Neural progenitor cell (in vitro differentiated cells): ENCODE data around the gene AIPL1. TPM values are rescaled to one million over a fixed set of nuclear protein-coding genes. Genes with fewer than 3 reads are reported as not detected.

Experiments
- DNase-seq: peaks from one replicate; pipeline ENCODE4 v3.0.0-alpha.2; 2016; ENCODE audit warnings: low spot score
- H2AFZ ChIP-seq: fragments of 200-600 bp; sonication (generic); replicated peaks from 2 replicates; pipeline ENCODE4 v1.6.1; 2016; ENCODE audit warnings: antibody characterized with exemption
- H3F3A ChIP-seq: fragments of 200-600 bp; sonication (generic); 2 replicates; pipeline ENCODE4 v1.6.1; 2016; ENCODE audit warnings: antibody characterized with exemption, low read depth
- H3K27ac ChIP-seq: fragments of 200-600 bp; sonication (generic); 2 replicates; pipeline ENCODE4 v1.5.1; 2016; ENCODE audit warnings: mild to moderate bottlenecking
- H3K27me3 ChIP-seq: fragments of 200-600 bp; sonication (generic); 2 replicates; pipeline ENCODE4 v1.6.1; 2016; ENCODE audit warnings: mild to moderate bottlenecking, moderate library complexity
- H3K36me3 ChIP-seq: fragments of 200-600 bp; sonication (generic); 2 replicates; pipeline ENCODE4 v1.5.1; 2016
- H3K4me1 ChIP-seq: fragments of 200-600 bp; sonication (generic); 2 replicates; pipeline ENCODE4 v1.6.1; 2016; ENCODE audit warnings: mixed run types
- H3K4me2 ChIP-seq: fragments of 200-600 bp; sonication (generic); 2 replicates; pipeline ENCODE4 v1.6.1; 2016
- H3K4me3 ChIP-seq: fragments of 200-600 bp; sonication (generic); 2 replicates; pipeline ENCODE4 v1.5.1; 2016
- H3K79me2 ChIP-seq: fragments of 200-600 bp; sonication (generic); 2 replicates; pipeline ENCODE4 v1.6.1; 2016; ENCODE audit warnings: low read depth
- H3K9ac ChIP-seq: fragments of 200-600 bp; sonication (generic); 2 replicates; pipeline ENCODE4 v1.6.1; 2016
- H3K9me3 ChIP-seq: fragments of 200-600 bp; sonication (generic); 2 replicates; pipeline ENCODE4 v1.5.1; 2016; ENCODE audit warnings: low read depth
- H4K20me1 ChIP-seq: fragments of 200-600 bp; sonication (generic); 2 replicates; pipeline ENCODE4 v1.6.1; 2016; ENCODE audit warnings: low read depth
- H3K27ac Mint-ChIP-seq: 3 replicates; pipeline ENCODE4 v1.8.0; 2021; ENCODE audit warnings: mixed read lengths
- H3K27me3 Mint-ChIP-seq: 2 replicates; pipeline ENCODE4 v1.8.0; 2022; ENCODE audit warnings: low read depth, mild to moderate bottlenecking, inconsistent platforms, moderate library complexity, mixed read lengths; ENCODE audit not compliant: insufficient read depth
- H3K36me3 Mint-ChIP-seq: 3 replicates; pipeline ENCODE4 v1.8.0; 2021; ENCODE audit warnings: mixed read lengths
- H3K4me1 Mint-ChIP-seq: 3 replicates; pipeline ENCODE4 v1.8.0; 2021; ENCODE audit warnings: mixed read lengths
- H3K4me3 Mint-ChIP-seq: 3 replicates; pipeline ENCODE4 v1.8.0; 2021; ENCODE audit warnings: mild to moderate bottlenecking, moderate library complexity, mixed read lengths
- H3K9me3 Mint-ChIP-seq: 3 replicates; pipeline ENCODE4 v1.8.0; 2020; ENCODE audit warnings: mixed read lengths
- CTCF ChIP-seq: fragments of 200-600 bp; sonication (generic); IDR thresholded peaks from 2 replicates; pipeline ENCODE4 v1.5.1; 2017; ENCODE audit warnings: antibody characterized with exemption, mild to moderate bottlenecking
- EZH2 ChIP-seq: fragments of 200-600 bp; sonication (generic); IDR thresholded peaks from 2 replicates; pipeline ENCODE4 v1.6.1; 2017; ENCODE audit warnings: antibody characterized with exemption, mild to moderate bottlenecking, moderate library complexity
- EZH2phosphoT487 ChIP-seq: fragments of 200-600 bp; sonication (generic); IDR thresholded peaks from 2 replicates; pipeline ENCODE4 v1.6.1; 2017; ENCODE audit warnings: antibody characterized with exemption
- total RNA-seq: library from RNA; depleted of rRNA; stranded (reverse); fragments of >200 nt; gene quantifications from 2 replicates; pipeline ENCODE4 v1.2.3, GENCODE V29; 2015; ENCODE audit warnings: low replicate concordance

The AIPL1 gene
- total RNA-seq, 1 donor from 2014 or later, result 0.37 TPM

DNA sequence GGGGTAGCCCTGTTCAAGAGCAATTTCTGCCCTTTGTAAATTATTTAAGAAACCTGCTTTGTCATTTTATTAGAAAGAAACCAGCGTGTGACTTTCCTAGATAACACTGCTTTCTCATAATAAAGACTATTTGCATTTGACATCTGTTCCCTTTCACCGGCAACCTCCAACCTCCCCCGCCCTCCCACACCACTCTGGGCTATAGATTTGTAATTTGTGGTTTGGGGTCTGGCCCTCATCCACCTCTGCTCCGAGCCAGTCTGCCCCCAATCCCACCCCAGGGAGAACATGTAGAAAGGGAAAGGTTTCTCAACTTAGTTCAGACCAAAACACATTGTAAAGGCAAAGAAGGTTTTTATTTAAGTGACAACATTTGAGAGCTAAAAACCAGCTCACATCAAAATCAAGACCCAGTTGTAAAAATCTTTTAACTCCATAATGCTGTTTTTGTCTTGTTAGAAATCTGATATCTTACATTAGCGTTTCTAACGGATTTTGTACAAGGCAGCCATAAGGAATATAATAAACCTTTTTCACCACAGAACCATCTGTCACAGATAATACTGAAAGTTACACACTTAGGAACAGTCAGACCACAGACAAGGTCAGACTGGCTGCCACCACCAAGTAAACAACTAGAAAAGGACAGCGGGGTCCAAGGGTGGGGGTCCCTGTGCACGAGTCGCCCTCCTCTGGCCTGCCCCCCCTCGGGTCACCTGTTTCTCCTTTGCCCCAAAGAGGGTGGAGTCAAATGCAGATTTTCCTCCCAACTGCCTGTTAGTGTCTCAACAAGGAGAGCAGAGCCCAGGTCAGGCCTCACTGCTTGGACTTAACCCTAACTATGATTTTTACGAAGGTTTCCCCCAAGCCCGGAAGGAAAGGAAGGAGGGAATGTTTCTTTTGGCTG lies 16.3 kb upstream of the AIPL1 start:
- peaks cover 56% of the 10 kb centered on the region for H3F3A ChIP-seq
- TF ChIP-seq CTCF, result no peak
- no peak for TF ChIP-seq EZH2
- TF ChIP-seq EZH2phosphoT487, result no peak
- H3K4me1 Mint-ChIP-seq, result peaks cover 47% of the 10 kb centered on the region
- H3K9me3 Mint-ChIP-seq, result no peaks in the 10 kb centered on the region
- H3K9me3 ChIP-seq, result no peaks in the 10 kb centered on the region
- H3K79me2 ChIP-seq, result peaks cover 18% of the 10 kb centered on the region
- H3K4me2 ChIP-seq, result no peak overlapping the region
- peaks cover 10% of the 10 kb centered on the region for H4K20me1 ChIP-seq
- no peak for DNase-seq
- H3K27ac ChIP-seq, result no peak overlapping the region
- H3K4me3 ChIP-seq, result no peak overlapping the region
- H3K27me3 Mint-ChIP-seq, result peaks cover 4% of the 10 kb centered on the region
- H2AFZ ChIP-seq, result no peak overlapping the region
- H3K4me3 Mint-ChIP-seq, result no peak overlapping the region
- H3K4me1 ChIP-seq, result peaks cover 31% of the 10 kb centered on the region
- H3K27ac Mint-ChIP-seq, result peak overlapping the region; percentile 47
- peaks cover 21% of the 10 kb centered on the region for H3K36me3 Mint-ChIP-seq
- no peaks in the 10 kb centered on the region for H3K27me3 ChIP-seq
- H3K36me3 ChIP-seq, result no peaks in the 10 kb centered on the region
- H3K9ac ChIP-seq, result no peak overlapping the region

GRCh38 chr17:6449307-6449706 lies 14.4 kb upstream of the AIPL1 start:
- H3K4me1 ChIP-seq, result peaks cover 35% of the 10 kb centered on the region
- H3K27me3 Mint-ChIP-seq, result peaks cover 11% of the 10 kb centered on the region
- peaks cover 30% of the 10 kb centered on the region for H3K36me3 Mint-ChIP-seq

DNA sequence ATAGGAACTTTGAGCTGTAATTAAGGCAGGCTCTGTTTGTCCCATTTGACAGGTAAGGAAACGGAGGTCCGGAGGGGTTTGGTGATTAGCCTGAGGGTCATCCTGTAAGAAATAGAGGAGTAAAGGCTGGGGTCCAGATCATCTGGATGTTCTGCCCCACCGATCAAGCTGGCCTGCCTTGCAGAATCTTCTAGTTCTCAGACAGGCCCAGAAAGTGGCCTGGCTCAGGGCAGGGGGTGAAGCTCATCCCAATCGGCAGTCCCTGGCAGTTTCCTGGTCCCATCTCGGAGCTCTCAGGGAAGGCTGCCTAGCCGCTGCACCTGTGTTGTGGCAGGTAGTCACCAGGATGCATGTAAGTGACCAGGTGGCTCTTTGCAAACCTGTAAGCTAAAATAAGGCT lies 13.6 kb upstream of the AIPL1 start:
- Histone ChIP-seq H3K9ac (no peak overlapping the region), H2AFZ (no peak overlapping the region), H3K4me2 (no peak overlapping the region), H3K36me3 (no peaks in the 10 kb centered on the region), H3K4me1 (peaks cover 29% of the 10 kb centered on the region), H3K79me2 (peaks cover 37% of the 10 kb centered on the region), H3K27me3 (no peaks in the 10 kb centered on the region), H3K9me3 (no peaks in the 10 kb centered on the region), H3K4me3 (no peak overlapping the region), H3K27ac (no peak overlapping the region), H4K20me1 (peaks cover 22% of the 10 kb centered on the region), H3F3A (peaks cover 53% of the 10 kb centered on the region)
- H3K4me1 Mint-ChIP-seq, result peaks cover 56% of the 10 kb centered on the region
- no peak overlapping the region for H3K27ac Mint-ChIP-seq
- H3K4me3 Mint-ChIP-seq, result no peak overlapping the region
- H3K27me3 Mint-ChIP-seq, result peaks cover 11% of the 10 kb centered on the region
- no peaks in the 10 kb centered on the region for H3K9me3 Mint-ChIP-seq
- no peak for DNase-seq
- H3K36me3 Mint-ChIP-seq, result peaks cover 30% of the 10 kb centered on the region
- no peak for TF ChIP-seq EZH2
- TF ChIP-seq CTCF, result no peak
- no peak for TF ChIP-seq EZH2phosphoT487

More at GRCh38 chr17:6449307-6449706, 14.4 kb upstream of the AIPL1 start:
- H3K4me3 Mint-ChIP-seq, result peak overlapping the region; percentile 24
- Histone ChIP-seq H3K27ac (no peak overlapping the region), H3K4me2 (no peak overlapping the region), H3K9ac (no peak overlapping the region), H3K9me3 (no peaks in the 10 kb centered on the region), H3K4me3 (no peak overlapping the region), H3K36me3 (no peaks in the 10 kb centered on the region), H3K27me3 (no peaks in the 10 kb centered on the region), H3F3A (peaks cover 51% of the 10 kb centered on the region), H3K79me2 (peaks cover 36% of the 10 kb centered on the region), H4K20me1 (peaks cover 22% of the 10 kb centered on the region), H2AFZ (no peak overlapping the region)
- H3K9me3 Mint-ChIP-seq, result no peaks in the 10 kb centered on the region
- peaks cover 58% of the 10 kb centered on the region for H3K4me1 Mint-ChIP-seq
- no peak for TF ChIP-seq CTCF
- no peak for TF ChIP-seq EZH2phosphoT487
- no peak for TF ChIP-seq EZH2
- DNase-seq, result no peak
- H3K27ac Mint-ChIP-seq, result no peak overlapping the region
